NCI-H460 (cell line): ENCODE measurements around the gene SCRN1. TPM values are rescaled to one million over a fixed set of nuclear protein-coding genes. Genes with fewer than 3 reads are reported as not detected.

ENCODE experiments used
- DNase-seq: peaks from one replicate; pipeline ENCODE4 v3.0.0-alpha.2; 2016; ENCODE audit warnings: low read depth; ENCODE audit errors: extremely low read depth
- total RNA-seq: library from RNA; depleted of rRNA; stranded (reverse); fragments of >200 nt; shearing (Covaris generic); gene quantifications from 2 replicates; pipeline ENCODE4 v1.2.3, GENCODE V29; 2014

Gene SCRN1
- total RNA-seq, 1 experiment from 2014 or later = 2.1 TPM

- no peak for DNase-seq
These were observed 20.4 kb upstream of the SCRN1 start for GRCh38 chr7:30010021-30010420.

GRCh38 chr7:30005464-30005863 lies 15.9 kb upstream of the SCRN1 start:
- no peak for DNase-seq

GRCh38 chr7:30003098-30003497 lies 13.5 kb upstream of the SCRN1 start:
- no peak for DNase-seq

GRCh38 chr7:30001998-30002397 lies 12.4 kb upstream of the SCRN1 start:
- no peak for DNase-seq

GRCh38 chr7:29998489-29998888 lies 8.9 kb upstream of the SCRN1 start:
- DNase-seq = no peak

GRCh38 chr7:29996321-29996720 lies 6.7 kb upstream of the SCRN1 start:
- no peak for DNase-seq

GRCh38 chr7:29995652-29996051 lies 6.1 kb upstream of the SCRN1 start:
- DNase-seq = no peak

- DNase-seq = no peak
These were observed 3.5 kb upstream of the SCRN1 start for GRCh38 chr7:29993140-29993539.

GRCh38 chr7:29991937-29992336 lies 2.3 kb upstream of the SCRN1 start:
- no peak for DNase-seq

- no peak for DNase-seq
These were observed 1.3 kb upstream of the SCRN1 start for GRCh38 chr7:29990931-29991330.

GRCh38 chr7:29988424-29989256 lies 961 bp downstream of the SCRN1 start:
- no peak for DNase-seq

- no peak for DNase-seq
These were observed 1.7 kb downstream of the SCRN1 start for GRCh38 chr7:29987811-29988317.

- no peak for DNase-seq
These were observed 2.5 kb downstream of the SCRN1 start for GRCh38 chr7:29987083-29987482.

GRCh38 chr7:29980151-29980550 lies 9.4 kb downstream of the SCRN1 start:
- DNase-seq = no peak

GRCh38 chr7:29977886-29978651 lies 11.5 kb downstream of the SCRN1 start:
- no peak for DNase-seq

GRCh38 chr7:29976673-29977415 lies 12.8 kb downstream of the SCRN1 start:
- DNase-seq = no peak

- DNase-seq = no peak
These were observed 13.3 kb downstream of the SCRN1 start for GRCh38 chr7:29976266-29976665.

GRCh38 chr7:29975561-29975960 lies 14.0 kb downstream of the SCRN1 start:
- DNase-seq = no peak

- no peak for DNase-seq
These were observed 15.3 kb downstream of the SCRN1 start for GRCh38 chr7:29974286-29974685.

- no peak for DNase-seq
These were observed 17.3 kb downstream of the SCRN1 start for GRCh38 chr7:29972315-29972669.
